PFSK-1 (cell line): ENCODE results near the gene WFDC13.

Experiments used
- FOXP2 ChIP-seq: optimal IDR thresholded peaks from 2 replicates; pipeline ENCODE3; 2011; ENCODE audit warnings: borderline replicate concordance, control low read depth, inconsistent platforms; ENCODE audit not compliant: insufficient read depth; ENCODE audit errors: extremely low read length, extremely low read depth
- POLR2AphosphoS5 ChIP-seq: IDR thresholded peaks from 2 replicates; pipeline ENCODE4 v1.6.1; 2012; ENCODE audit warnings: low read depth, mild to moderate bottlenecking, control low read depth, low read length, moderate library complexity
- SIN3A ChIP-seq: IDR thresholded peaks from 2 replicates; pipeline ENCODE4 v1.6.1; 2012; ENCODE audit warnings: mild to moderate bottlenecking, low read length, moderate library complexity, borderline replicate concordance; ENCODE audit not compliant: insufficient read depth
- TAF1 ChIP-seq: IDR thresholded peaks from 2 replicates; pipeline ENCODE4 v1.6.1; 2012; ENCODE audit warnings: low read length, control low read depth, borderline replicate concordance; ENCODE audit not compliant: insufficient read depth
- TF ChIP-seq, protein P1 (sequence below), 2 experiments: IDR thresholded peaks; 2 replicates each; pipeline versions ENCODE4 v1.6.1 to v1.8.0; 2011 to 2012; ENCODE audit warnings: low read depth in 2 of 2, low read length in 2 of 2, control low read depth in 1 of 2, inconsistent platforms in 1 of 2, mild to moderate bottlenecking in 1 of 2, moderate library complexity in 1 of 2; ENCODE audit not compliant: insufficient read depth in 1 of 2

DNA sequence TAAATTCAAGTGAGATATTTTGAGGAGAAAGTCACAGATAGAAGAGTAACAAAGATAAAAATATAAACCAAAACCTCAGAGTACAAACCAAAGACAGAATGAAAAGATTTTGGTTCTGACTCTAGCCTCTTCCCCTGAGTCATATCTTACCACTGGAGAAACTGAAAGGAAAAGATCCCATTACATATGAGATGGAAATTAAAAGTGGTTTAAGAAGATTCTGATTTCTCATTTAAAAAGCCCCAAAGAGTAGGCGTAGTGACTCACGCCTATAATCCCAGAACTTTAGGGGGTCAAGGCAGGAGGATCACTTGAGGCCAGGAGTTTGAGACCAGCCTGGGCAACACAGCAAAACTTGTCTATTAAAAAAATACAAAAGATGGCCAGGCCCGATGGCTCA, 50.9 kb downstream of the WFDC13 start:
- TF ChIP-seq, protein P1, sequence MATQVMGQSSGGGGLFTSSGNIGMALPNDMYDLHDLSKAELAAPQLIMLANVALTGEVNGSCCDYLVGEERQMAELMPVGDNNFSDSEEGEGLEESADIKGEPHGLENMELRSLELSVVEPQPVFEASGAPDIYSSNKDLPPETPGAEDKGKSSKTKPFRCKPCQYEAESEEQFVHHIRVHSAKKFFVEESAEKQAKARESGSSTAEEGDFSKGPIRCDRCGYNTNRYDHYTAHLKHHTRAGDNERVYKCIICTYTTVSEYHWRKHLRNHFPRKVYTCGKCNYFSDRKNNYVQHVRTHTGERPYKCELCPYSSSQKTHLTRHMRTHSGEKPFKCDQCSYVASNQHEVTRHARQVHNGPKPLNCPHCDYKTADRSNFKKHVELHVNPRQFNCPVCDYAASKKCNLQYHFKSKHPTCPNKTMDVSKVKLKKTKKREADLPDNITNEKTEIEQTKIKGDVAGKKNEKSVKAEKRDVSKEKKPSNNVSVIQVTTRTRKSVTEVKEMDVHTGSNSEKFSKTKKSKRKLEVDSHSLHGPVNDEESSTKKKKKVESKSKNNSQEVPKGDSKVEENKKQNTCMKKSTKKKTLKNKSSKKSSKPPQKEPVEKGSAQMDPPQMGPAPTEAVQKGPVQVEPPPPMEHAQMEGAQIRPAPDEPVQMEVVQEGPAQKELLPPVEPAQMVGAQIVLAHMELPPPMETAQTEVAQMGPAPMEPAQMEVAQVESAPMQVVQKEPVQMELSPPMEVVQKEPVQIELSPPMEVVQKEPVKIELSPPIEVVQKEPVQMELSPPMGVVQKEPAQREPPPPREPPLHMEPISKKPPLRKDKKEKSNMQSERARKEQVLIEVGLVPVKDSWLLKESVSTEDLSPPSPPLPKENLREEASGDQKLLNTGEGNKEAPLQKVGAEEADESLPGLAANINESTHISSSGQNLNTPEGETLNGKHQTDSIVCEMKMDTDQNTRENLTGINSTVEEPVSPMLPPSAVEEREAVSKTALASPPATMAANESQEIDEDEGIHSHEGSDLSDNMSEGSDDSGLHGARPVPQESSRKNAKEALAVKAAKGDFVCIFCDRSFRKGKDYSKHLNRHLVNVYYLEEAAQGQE (IDR thresholded peaks at IDR 0.05; ENCODE audit: insufficient read depth in 1 of 2, low read depth in 2 of 2, low read length in 2 of 2), result no peak
- no peak for TF ChIP-seq TAF1
- no peak for TF ChIP-seq SIN3A
- TF ChIP-seq POLR2AphosphoS5, result no peak
- no peak for TF ChIP-seq FOXP2
